SK-N-SH treated with all-trans-retinoic acid at 6 μM for 48 hours (cell line): Measurements from ENCODE around the gene GLB1L3.

Experiments
- ATAC-seq: fragments of 200-7000 bp; cut with Tn5 transposase; 3 replicates; pipeline ENCODE4 v1.9.1; 2020; ENCODE audit warnings: mild to moderate bottlenecking, moderate library complexity
- ARNTL ChIP-seq: fragments of 450-650 bp; formaldehyde crosslinking; IDR thresholded peaks from 2 replicates; pipeline ENCODE4 v1.5.0; 2020; ENCODE audit warnings: low read depth, mild to moderate bottlenecking, moderate library complexity, borderline replicate concordance
- BACH2 ChIP-seq: fragments of 250-450 bp; sonication (Bioruptor Pico); IDR thresholded peaks from 2 replicates; pipeline ENCODE4 v1.9.0; 2021; ENCODE audit warnings: mild to moderate bottlenecking, borderline replicate concordance
- CREB5 ChIP-seq: fragments of 250-450 bp; sonication (Bioruptor Pico); IDR thresholded peaks from 2 replicates; pipeline ENCODE4 v1.5.1; 2020; ENCODE audit warnings: low read depth, mild to moderate bottlenecking, moderate library complexity
- CSDC2 ChIP-seq: fragments of 250-450 bp; sonication (Bioruptor Pico); IDR thresholded peaks from 2 replicates; pipeline ENCODE4 v1.5.0; 2020; ENCODE audit warnings: mild to moderate bottlenecking, moderate library complexity
- CSRNP3 ChIP-seq: fragments of 250-450 bp; sonication (Bioruptor Pico); IDR thresholded peaks from 2 replicates; pipeline ENCODE4 v1.5.1; 2021; ENCODE audit warnings: mild to moderate bottlenecking, moderate library complexity
- ESRRG ChIP-seq: fragments of 250-450 bp; sonication (Bioruptor Pico); IDR thresholded peaks from 2 replicates; pipeline ENCODE4 v1.6.1; 2021; ENCODE audit warnings: mild to moderate bottlenecking
- GLIS3 ChIP-seq: fragments of 250-450 bp; sonication (Bioruptor Pico); IDR thresholded peaks from 2 replicates; pipeline ENCODE4 v1.5.0; 2020; ENCODE audit warnings: mild to moderate bottlenecking, moderate library complexity
- ISL1 ChIP-seq: fragments of 250-450 bp; sonication (Bioruptor Pico); IDR thresholded peaks from 2 replicates; pipeline ENCODE4 v2.1.2; 2022; ENCODE audit warnings: mild to moderate bottlenecking, moderate library complexity
- OSR1 ChIP-seq: fragments of 250-450 bp; sonication (Bioruptor Pico); IDR thresholded peaks from 2 replicates; pipeline ENCODE4 v1.8.0; 2022; ENCODE audit warnings: moderate library complexity, mild to moderate bottlenecking, inconsistent platforms
- PPARA ChIP-seq: fragments of 250-450 bp; sonication (Bioruptor Pico); IDR thresholded peaks from 2 replicates; pipeline ENCODE4 v1.5.0; 2020; ENCODE audit warnings: mild to moderate bottlenecking, borderline replicate concordance
- RARB ChIP-seq: fragments of 250-450 bp; sonication (Bioruptor Pico); IDR thresholded peaks from 2 replicates; pipeline ENCODE4 v1.8.0; 2021; ENCODE audit warnings: mild to moderate bottlenecking, moderate library complexity
- SNAI2 ChIP-seq: fragments of 250-450 bp; sonication (Bioruptor Pico); IDR thresholded peaks from 2 replicates; pipeline ENCODE4 v1.5.0; 2020; ENCODE audit warnings: mild to moderate bottlenecking, moderate library complexity
- TCF4 ChIP-seq: fragments of 250-450 bp; sonication (Bioruptor Pico); IDR thresholded peaks from 2 replicates; pipeline ENCODE4 v1.8.0; 2021; ENCODE audit warnings: mild to moderate bottlenecking, moderate library complexity, borderline replicate concordance
- TOX ChIP-seq: fragments of 250-450 bp; sonication (Bioruptor Pico); IDR thresholded peaks from 2 replicates; pipeline ENCODE4 v1.8.0; 2021; ENCODE audit warnings: mild to moderate bottlenecking, moderate library complexity, borderline replicate concordance
- ZC3H10 ChIP-seq: fragments of 250-450 bp; sonication (Bioruptor Pico); IDR thresholded peaks from 2 replicates; pipeline ENCODE4 v1.5.1; 2021; ENCODE audit warnings: mild to moderate bottlenecking, moderate library complexity
- ZFP3 ChIP-seq: fragments of 250-450 bp; sonication (Bioruptor Pico); IDR thresholded peaks from 2 replicates; pipeline ENCODE4 v1.5.0; 2020; ENCODE audit warnings: mild to moderate bottlenecking, moderate library complexity
- ZNF565 ChIP-seq: fragments of 450-650 bp; formaldehyde crosslinking; conservative IDR thresholded peaks from 2 replicates; pipeline ENCODE4 v1.5.0; 2020; ENCODE audit warnings: low read depth, mild to moderate bottlenecking, moderate library complexity
- ZNF8 ChIP-seq: fragments of 450-650 bp; formaldehyde crosslinking; IDR thresholded peaks from 2 replicates; pipeline ENCODE4 v1.5.0; 2020; ENCODE audit warnings: mild to moderate bottlenecking, moderate library complexity
- TF ChIP-seq, protein P1 (sequence below): fragments of 250-450 bp; sonication (Bioruptor Pico); IDR thresholded peaks from 2 replicates; pipeline ENCODE4 v1.5.0; 2020; ENCODE audit warnings: mild to moderate bottlenecking, moderate library complexity
- TF ChIP-seq, protein P2 (sequence below): fragments of 250-450 bp; sonication (Bioruptor Pico); IDR thresholded peaks from 2 replicates; pipeline ENCODE4 v1.8.0; 2021; ENCODE audit warnings: low read depth, mild to moderate bottlenecking, moderate library complexity, borderline replicate concordance
- TF ChIP-seq, protein P3 (sequence below): fragments of 250-450 bp; sonication (Bioruptor Pico); IDR thresholded peaks from 2 replicates; pipeline ENCODE4 v1.8.0; 2020; ENCODE audit warnings: mild to moderate bottlenecking, moderate library complexity, borderline replicate concordance

The GLB1L3 gene

DNA sequence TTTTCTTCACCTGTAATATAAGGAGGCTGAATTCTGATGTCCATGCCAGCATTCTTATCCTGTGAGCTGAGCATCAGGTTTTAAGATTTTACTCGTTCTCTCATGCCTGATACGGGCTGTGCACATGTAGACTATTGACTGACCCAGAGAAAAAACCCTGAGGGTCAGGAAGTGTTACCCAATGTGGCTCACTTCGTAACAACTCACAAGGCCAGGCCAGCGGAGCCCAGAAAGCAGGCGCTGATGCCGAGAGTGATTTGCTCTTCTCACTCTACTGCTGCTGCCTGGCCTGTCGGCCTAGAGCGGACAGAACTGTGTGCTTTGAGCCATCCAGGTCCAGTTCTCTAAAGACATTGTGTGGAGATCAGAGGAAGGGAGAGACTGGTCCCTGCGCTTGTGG is 33.8 kb upstream of the GLB1L3 start:
- ATAC-seq = no peak
- TF ChIP-seq, protein P1, sequence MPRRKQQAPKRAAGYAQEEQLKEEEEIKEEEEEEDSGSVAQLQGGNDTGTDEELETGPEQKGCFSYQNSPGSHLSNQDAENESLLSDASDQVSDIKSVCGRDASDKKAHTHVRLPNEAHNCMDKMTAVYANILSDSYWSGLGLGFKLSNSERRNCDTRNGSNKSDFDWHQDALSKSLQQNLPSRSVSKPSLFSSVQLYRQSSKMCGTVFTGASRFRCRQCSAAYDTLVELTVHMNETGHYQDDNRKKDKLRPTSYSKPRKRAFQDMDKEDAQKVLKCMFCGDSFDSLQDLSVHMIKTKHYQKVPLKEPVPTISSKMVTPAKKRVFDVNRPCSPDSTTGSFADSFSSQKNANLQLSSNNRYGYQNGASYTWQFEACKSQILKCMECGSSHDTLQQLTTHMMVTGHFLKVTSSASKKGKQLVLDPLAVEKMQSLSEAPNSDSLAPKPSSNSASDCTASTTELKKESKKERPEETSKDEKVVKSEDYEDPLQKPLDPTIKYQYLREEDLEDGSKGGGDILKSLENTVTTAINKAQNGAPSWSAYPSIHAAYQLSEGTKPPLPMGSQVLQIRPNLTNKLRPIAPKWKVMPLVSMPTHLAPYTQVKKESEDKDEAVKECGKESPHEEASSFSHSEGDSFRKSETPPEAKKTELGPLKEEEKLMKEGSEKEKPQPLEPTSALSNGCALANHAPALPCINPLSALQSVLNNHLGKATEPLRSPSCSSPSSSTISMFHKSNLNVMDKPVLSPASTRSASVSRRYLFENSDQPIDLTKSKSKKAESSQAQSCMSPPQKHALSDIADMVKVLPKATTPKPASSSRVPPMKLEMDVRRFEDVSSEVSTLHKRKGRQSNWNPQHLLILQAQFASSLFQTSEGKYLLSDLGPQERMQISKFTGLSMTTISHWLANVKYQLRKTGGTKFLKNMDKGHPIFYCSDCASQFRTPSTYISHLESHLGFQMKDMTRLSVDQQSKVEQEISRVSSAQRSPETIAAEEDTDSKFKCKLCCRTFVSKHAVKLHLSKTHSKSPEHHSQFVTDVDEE (CRISPR knock-in tag) = no peak
- TF ChIP-seq RARB (CRISPR knock-in tag) (no peak), SNAI2 (CRISPR knock-in tag) (no peak), TOX (CRISPR knock-in tag) (no peak), ZNF565 (CRISPR knock-in tag) (no peak), ZFP3 (no peak), ISL1 (CRISPR knock-in tag) (no peak), GLIS3 (no peak), TCF4 (CRISPR knock-in tag) (no peak), BACH2 (CRISPR knock-in tag) (no peak), CSDC2 (CRISPR knock-in tag) (no peak), OSR1 (CRISPR knock-in tag) (no peak), PPARA (CRISPR knock-in tag) (no peak), ESRRG (CRISPR knock-in tag) (no peak)
- TF ChIP-seq, protein P2, sequence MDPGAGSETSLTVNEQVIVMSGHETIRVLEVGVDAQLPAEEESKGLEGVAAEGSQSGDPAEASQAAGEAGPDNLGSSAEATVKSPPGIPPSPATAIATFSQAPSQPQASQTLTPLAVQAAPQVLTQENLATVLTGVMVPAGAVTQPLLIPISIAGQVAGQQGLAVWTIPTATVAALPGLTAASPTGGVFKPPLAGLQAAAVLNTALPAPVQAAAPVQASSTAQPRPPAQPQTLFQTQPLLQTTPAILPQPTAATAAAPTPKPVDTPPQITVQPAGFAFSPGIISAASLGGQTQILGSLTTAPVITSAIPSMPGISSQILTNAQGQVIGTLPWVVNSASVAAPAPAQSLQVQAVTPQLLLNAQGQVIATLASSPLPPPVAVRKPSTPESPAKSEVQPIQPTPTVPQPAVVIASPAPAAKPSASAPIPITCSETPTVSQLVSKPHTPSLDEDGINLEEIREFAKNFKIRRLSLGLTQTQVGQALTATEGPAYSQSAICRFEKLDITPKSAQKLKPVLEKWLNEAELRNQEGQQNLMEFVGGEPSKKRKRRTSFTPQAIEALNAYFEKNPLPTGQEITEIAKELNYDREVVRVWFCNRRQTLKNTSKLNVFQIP = no peak
- TF ChIP-seq, protein P3, sequence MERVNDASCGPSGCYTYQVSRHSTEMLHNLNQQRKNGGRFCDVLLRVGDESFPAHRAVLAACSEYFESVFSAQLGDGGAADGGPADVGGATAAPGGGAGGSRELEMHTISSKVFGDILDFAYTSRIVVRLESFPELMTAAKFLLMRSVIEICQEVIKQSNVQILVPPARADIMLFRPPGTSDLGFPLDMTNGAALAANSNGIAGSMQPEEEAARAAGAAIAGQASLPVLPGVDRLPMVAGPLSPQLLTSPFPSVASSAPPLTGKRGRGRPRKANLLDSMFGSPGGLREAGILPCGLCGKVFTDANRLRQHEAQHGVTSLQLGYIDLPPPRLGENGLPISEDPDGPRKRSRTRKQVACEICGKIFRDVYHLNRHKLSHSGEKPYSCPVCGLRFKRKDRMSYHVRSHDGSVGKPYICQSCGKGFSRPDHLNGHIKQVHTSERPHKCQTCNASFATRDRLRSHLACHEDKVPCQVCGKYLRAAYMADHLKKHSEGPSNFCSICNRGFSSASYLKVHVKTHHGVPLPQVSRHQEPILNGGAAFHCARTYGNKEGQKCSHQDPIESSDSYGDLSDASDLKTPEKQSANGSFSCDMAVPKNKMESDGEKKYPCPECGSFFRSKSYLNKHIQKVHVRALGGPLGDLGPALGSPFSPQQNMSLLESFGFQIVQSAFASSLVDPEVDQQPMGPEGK (CRISPR knock-in tag) = no peak

DNA sequence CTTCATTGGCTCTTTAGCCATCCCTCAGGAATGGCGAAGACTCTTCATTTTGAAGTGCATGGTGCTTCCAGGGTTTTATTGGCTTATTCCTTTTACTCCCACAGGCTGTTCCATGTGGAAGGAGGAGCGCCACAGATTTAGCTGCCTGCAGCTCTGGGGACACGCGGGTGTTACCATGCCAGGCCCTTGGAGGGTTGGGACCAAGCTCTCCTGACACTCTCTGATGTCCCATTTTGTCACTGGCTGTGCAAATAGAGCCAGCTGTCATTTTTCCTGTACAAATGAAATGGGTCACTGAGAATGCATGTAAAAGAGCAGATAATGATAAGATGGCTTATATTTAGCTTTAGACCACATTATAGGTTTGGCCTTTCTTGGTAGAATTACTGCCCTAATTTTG is 32.3 kb upstream of the GLB1L3 start:
- no peak for TF ChIP-seq CREB5 (CRISPR knock-in tag)
- no peak for TF ChIP-seq TCF4 (CRISPR knock-in tag)
- no peak for TF ChIP-seq ZFP3
- TF ChIP-seq, all 23 proteins: peak for 0
- ATAC-seq = no peak

GRCh38 chr11:134244593-134244992 is 31.6 kb upstream of the GLB1L3 start:
- ATAC-seq = peak; percentile 88

More at GRCh38 chr11:134244593-134244992, 31.6 kb upstream of the GLB1L3 start:
- TF ChIP-seq ZNF8 (CRISPR knock-in tag) (no peak), CREB5 (CRISPR knock-in tag) (no peak), RARB (CRISPR knock-in tag) (no peak), SNAI2 (CRISPR knock-in tag) (no peak), ZFP3 (no peak), ISL1 (CRISPR knock-in tag) (no peak), ESRRG (CRISPR knock-in tag) (no peak), ARNTL (CRISPR knock-in tag) (no peak), PPARA (CRISPR knock-in tag) (no peak), GLIS3 (no peak), ZC3H10 (CRISPR knock-in tag) (no peak), TCF4 (CRISPR knock-in tag) (no peak), CSRNP3 (CRISPR knock-in tag) (no peak)
- TF ChIP-seq, protein P2 = no peak
